GM12891 (cell line): ENCODE data around the gene RNF115.

Source experiments
- DNase-seq: peaks from one replicate; pipeline ENCODE4 v3.0.0; 2011; ENCODE audit warnings: low spot score; ENCODE audit not compliant: insufficient read length
- FAIRE-seq: peaks from 2 replicates; lab custom pipeline; 2011; peaks lifted over from hg19 to GRCh38; lab: Jason Lieb, UNC
- PAX5 ChIP-seq: IDR thresholded peaks from 2 replicates; pipeline ENCODE4 v1.6.1; 2011; ENCODE audit warnings: low read length, moderate library complexity, mild to moderate bottlenecking; ENCODE audit not compliant: insufficient read depth, severe bottlenecking
- POLR2A ChIP-seq: IDR thresholded peaks from 2 replicates; pipeline ENCODE4 v1.6.1; 2011; ENCODE audit warnings: low read depth, low read length, control low read depth
- POLR2AphosphoS5 ChIP-seq: IDR thresholded peaks from 2 replicates; pipeline ENCODE4 v1.6.1; 2011; ENCODE audit warnings: low read depth, low read length, control low read depth
- POU2F2 ChIP-seq: IDR thresholded peaks from 2 replicates; pipeline ENCODE4 v1.6.1; 2011; ENCODE audit warnings: low read depth, mild to moderate bottlenecking, control low read depth, low read length, moderate library complexity
- SPI1 ChIP-seq: IDR thresholded peaks from 2 replicates; pipeline ENCODE4 v1.6.1; 2011; ENCODE audit warnings: low read depth, low read length, control low read depth
- TAF1 ChIP-seq: IDR thresholded peaks from 2 replicates; pipeline ENCODE4 v1.6.1; 2011; ENCODE audit warnings: low read depth, low read length, control low read depth

RNF115 gene

DNA sequence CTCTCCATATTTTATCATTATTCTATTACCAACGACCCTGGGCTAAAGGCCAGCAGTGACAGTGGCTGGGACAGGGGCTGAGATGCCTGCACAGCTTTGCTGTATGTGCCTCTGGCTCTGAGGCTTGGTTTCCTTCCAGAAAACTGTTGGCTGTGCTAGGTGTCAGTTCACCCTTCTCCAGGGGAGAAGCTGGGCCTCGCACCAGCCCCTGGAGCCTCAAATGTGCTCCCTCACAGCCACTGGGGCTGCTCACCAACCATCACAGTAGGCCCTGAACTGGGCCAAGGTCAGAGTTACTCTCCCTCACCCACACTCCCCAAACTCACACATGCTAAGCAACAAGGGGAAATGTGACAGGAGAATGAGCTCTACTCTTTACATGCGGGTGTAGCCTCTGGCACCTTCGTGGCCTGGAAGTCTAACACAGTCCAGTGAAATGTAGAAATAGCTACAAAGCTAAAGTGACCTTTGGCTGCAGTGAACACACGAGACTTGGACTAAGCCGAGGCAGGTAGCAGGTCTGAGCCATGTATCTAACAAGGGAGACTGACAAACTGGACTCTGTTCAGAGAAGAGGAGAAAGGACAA lies 109.3 kb downstream of the RNF115 start:
- no peak for DNase-seq
- no peak for FAIRE-seq
- TF ChIP-seq TAF1: no peak
- no peak for TF ChIP-seq PAX5
- no peak for TF ChIP-seq POU2F2
- no peak for TF ChIP-seq POLR2AphosphoS5
- no peak for TF ChIP-seq POLR2A
- TF ChIP-seq SPI1: no peak

GRCh38 chr1:145711213-145711651 lies 112.7 kb downstream of the RNF115 start:
- FAIRE-seq (no peak), DNase-seq (no peak)
- TF ChIP-seq POLR2AphosphoS5 (no peak), PAX5 (no peak), SPI1 (no peak), POU2F2 (no peak), POLR2A (no peak), TAF1 (no peak)

GRCh38 chr1:145710291-145711027 lies 113.4 kb downstream of the RNF115 start:
- no peak for DNase-seq
- no peak for TF ChIP-seq SPI1
- TF ChIP-seq PAX5: no peak
- TF ChIP-seq POLR2AphosphoS5: no peak
- no peak for TF ChIP-seq POLR2A
- TF ChIP-seq TAF1: no peak
- no peak for FAIRE-seq

DNA sequence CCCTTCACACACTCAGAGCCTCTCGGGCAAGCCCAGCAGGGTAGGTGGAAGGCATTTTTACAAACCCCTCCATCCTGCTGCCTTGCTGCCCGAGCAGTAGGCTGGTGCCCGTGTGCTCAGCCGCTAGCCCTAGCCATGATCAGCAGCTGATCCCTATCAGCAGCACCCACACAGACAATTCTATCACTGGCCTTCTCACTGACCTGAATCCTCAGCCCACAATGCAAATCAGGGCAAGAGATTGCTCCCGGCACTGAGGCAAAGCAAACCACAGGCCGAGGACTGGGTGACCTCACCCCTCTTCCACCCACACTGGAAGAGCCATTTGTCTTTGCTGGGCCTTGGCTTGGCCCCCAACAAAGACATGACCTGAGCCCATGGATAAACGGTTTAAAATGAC lies 115.8 kb downstream of the RNF115 start:
- FAIRE-seq: peak; percentile 60
- no peak for DNase-seq
- TF ChIP-seq POLR2AphosphoS5: no peak
- no peak for TF ChIP-seq SPI1
- TF ChIP-seq POLR2A: no peak
- TF ChIP-seq TAF1: no peak
- TF ChIP-seq POU2F2: peak; percentile 86

DNA sequence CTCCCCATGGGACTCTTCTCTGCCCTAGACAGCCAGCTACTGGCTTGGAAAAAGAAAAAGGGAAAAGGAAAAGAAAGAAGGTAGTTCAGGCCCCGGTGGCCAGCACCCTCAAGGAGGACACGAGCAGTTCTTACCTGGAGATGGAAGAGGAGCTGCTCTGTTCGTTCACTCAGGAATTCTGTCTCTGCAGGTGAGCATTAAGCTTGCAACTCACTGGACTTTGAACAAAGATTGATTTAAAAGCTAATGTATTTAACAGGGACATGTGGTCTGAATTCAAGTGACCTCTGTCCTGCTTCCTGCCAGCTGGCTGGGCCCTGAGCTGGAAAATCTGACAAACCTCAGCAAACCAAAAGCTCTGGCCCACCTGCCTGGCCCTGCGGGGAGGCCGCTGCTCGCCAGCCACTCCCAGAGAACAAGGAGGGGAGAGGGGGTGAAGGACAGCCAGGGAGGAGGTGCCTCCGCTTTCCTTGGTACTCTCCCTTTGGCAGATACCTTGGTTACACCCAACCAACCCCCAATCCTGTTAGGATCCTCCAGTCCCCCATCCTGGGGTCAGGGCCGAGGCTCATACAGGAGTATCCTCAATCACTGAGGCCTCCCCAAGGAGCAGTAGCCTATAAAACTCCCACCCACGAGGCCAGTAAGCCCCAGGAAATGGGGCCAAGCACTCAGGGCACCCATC lies 116.6 kb downstream of the RNF115 start, which contains the start of gene PDZK1:
TSS of gene PDZK1 (minus strand) at position 186 of the 685 bp plus-strand sequence. CDS start 19,347 bp downstream, outside the sequence.
- no peak for TF ChIP-seq POLR2A
- TF ChIP-seq TAF1: no peak
- no peak for TF ChIP-seq SPI1
- no peak for TF ChIP-seq POU2F2
- TF ChIP-seq POLR2AphosphoS5: no peak
- TF ChIP-seq PAX5: no peak
- FAIRE-seq (no peak), DNase-seq (no peak)

- DNase-seq (no peak), FAIRE-seq (no peak)
These were observed 117.7 kb downstream of the RNF115 start for GRCh38 chr1:145706086-145706664.

GRCh38 chr1:145705622-145706021 lies 118.3 kb downstream of the RNF115 start:
- DNase-seq (no peak), FAIRE-seq (no peak)
- TF ChIP-seq POLR2A: no peak
- TF ChIP-seq POU2F2: no peak
- TF ChIP-seq PAX5: no peak
- TF ChIP-seq SPI1: no peak
- no peak for TF ChIP-seq TAF1
- no peak for TF ChIP-seq POLR2AphosphoS5

More at GRCh38 chr1:145706086-145706664, 117.7 kb downstream of the RNF115 start:
- TF ChIP-seq POU2F2: no peak

DNA sequence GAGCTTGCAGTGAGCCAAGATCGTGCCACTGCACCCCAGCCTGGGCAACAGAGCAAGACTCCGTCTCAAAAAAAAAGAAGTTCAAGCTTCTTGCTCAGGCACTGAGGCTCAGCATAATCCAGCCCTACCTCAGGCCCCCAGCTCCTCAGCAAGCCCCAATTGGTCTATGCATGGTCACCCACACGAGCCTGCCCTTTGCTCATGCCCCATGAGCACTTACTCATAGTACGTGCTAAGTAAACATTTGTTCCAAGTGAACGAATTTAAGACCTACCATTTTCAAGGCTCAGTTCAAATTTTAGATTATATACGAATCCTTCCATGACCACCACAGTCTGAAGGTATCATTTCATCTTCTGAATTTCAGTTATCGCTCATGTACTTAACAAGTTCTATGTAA lies 121.1 kb downstream of the RNF115 start:
- DNase-seq: no peak
- FAIRE-seq: no peak
- TF ChIP-seq PAX5 (no peak), POU2F2 (no peak), TAF1 (no peak), POLR2AphosphoS5 (no peak), SPI1 (no peak), POLR2A (no peak)

DNA sequence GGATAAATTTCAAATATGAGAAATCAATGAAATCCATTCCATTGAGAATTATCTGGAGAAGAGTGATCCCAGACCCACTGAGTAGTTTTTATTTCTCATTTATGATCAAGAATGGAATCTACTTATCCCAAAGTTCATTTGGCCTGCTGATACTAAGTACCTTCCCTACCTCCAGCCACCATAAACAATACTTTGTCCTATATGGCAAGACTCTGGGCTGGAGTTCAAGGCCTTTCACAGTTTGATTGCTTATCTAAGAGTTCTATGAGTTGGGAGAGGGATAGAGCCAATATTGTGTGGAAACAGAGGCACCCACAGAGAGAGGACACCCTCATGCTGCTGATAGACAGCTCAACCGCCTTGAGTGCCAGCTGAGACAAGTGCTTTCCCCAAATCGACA lies 121.8 kb downstream of the RNF115 start:
- no peak for DNase-seq
- no peak for FAIRE-seq
- TF ChIP-seq SPI1: no peak
- TF ChIP-seq TAF1: no peak
- no peak for TF ChIP-seq POLR2AphosphoS5
- TF ChIP-seq PAX5: no peak
- no peak for TF ChIP-seq POU2F2
- TF ChIP-seq POLR2A: no peak
